H9 (cell line): ENCODE data around the gene CSMD2. TPM values are rescaled to one million over a fixed set of nuclear protein-coding genes. Genes with fewer than 3 reads are reported as not detected.

ENCODE experiments used
- DNase-seq: peaks from one replicate; pipeline ENCODE4 v3.0.0-alpha.2; 2017
- H2AFZ ChIP-seq: one replicate; pipeline ENCODE4 v1.6.1; 2013; ENCODE audit warnings: mild to moderate bottlenecking, low read length, control low read depth, moderate library complexity
- H2AK5ac ChIP-seq: 2 replicates; pipeline ENCODE4 v1.6.1; 2013; ENCODE audit warnings: low read length, control low read depth, mixed read lengths; ENCODE audit not compliant: insufficient read length
- H2BK120ac ChIP-seq: one replicate; pipeline ENCODE4 v1.6.1; 2013; ENCODE audit warnings: low read depth, mild to moderate bottlenecking, low read length, control low read depth, inconsistent platforms; ENCODE audit not compliant: poor library complexity, severe bottlenecking
- H2BK12ac ChIP-seq: 2 replicates; pipeline ENCODE4 v1.6.1; 2013; ENCODE audit warnings: low read length, control low read depth, mixed read lengths, low read depth; ENCODE audit not compliant: insufficient read length
- H2BK15ac ChIP-seq: 2 replicates; pipeline ENCODE4 v1.6.1; 2013; ENCODE audit warnings: low read depth, low read length, control low read depth
- H2BK20ac ChIP-seq: one replicate; pipeline ENCODE4 v1.6.1; 2013; ENCODE audit warnings: low read depth, mild to moderate bottlenecking, low read length, control low read depth, inconsistent platforms; ENCODE audit not compliant: poor library complexity, severe bottlenecking
- H2BK5ac ChIP-seq: 2 replicates; pipeline ENCODE4 v1.6.1; 2013; ENCODE audit warnings: low read length, control low read depth, mixed read lengths; ENCODE audit not compliant: insufficient read length
- H3K14ac ChIP-seq: 2 replicates; pipeline ENCODE4 v1.6.1; 2013; ENCODE audit warnings: low read length, control low read depth; ENCODE audit not compliant: insufficient read depth
- H3K18ac ChIP-seq: 2 replicates; pipeline ENCODE4 v1.6.1; 2013; ENCODE audit warnings: low read depth, mild to moderate bottlenecking, mixed read lengths, low read length, control low read depth; ENCODE audit not compliant: insufficient read length
- H3K23ac ChIP-seq: 2 replicates; pipeline ENCODE4 v1.6.1; 2013; ENCODE audit warnings: low read length, control low read depth, mixed read lengths, low read depth; ENCODE audit not compliant: insufficient read length
- H3K23me2 ChIP-seq: 2 replicates; pipeline ENCODE4 v1.6.1; 2013; ENCODE audit warnings: low read depth, mild to moderate bottlenecking, mixed read lengths, low read length, control low read depth; ENCODE audit not compliant: insufficient read length, poor library complexity, severe bottlenecking
- H3K27ac ChIP-seq: 2 replicates; pipeline ENCODE4 v1.5.1; 2013; ENCODE audit warnings: low read length, control low read depth, mixed read lengths, low read depth; ENCODE audit not compliant: insufficient read length
- H3K27me3 ChIP-seq: 2 replicates; pipeline ENCODE4 v1.6.1; 2013; ENCODE audit warnings: low read length, control low read depth, inconsistent platforms; ENCODE audit not compliant: insufficient read depth
- H3K4ac ChIP-seq: 2 replicates; pipeline ENCODE4 v1.6.1; 2013; ENCODE audit warnings: low read depth, mild to moderate bottlenecking, control low read depth, inconsistent platforms, low read length, moderate library complexity
- H3K4me1 ChIP-seq: 2 replicates; pipeline ENCODE4 v1.6.1; 2013; ENCODE audit warnings: low read length, control low read depth, inconsistent platforms; ENCODE audit not compliant: insufficient read depth
- H3K4me2 ChIP-seq: 2 replicates; pipeline ENCODE4 v1.6.1; 2013; ENCODE audit warnings: low read length, control low read depth, mixed read lengths; ENCODE audit not compliant: insufficient read length, insufficient read depth
- H3K56ac ChIP-seq: 2 replicates; pipeline ENCODE4 v1.6.1; 2013; ENCODE audit warnings: low read depth, mild to moderate bottlenecking, mixed read lengths, low read length, control low read depth; ENCODE audit not compliant: insufficient read length
- H3K79me1 ChIP-seq: 2 replicates; pipeline ENCODE4 v1.6.1; 2013; ENCODE audit warnings: low read depth, mild to moderate bottlenecking, moderate library complexity, low read length, control low read depth, inconsistent platforms; ENCODE audit not compliant: insufficient read depth, poor library complexity, severe bottlenecking
- H3K79me2 ChIP-seq: 2 replicates; pipeline ENCODE4 v1.6.1; 2013; ENCODE audit warnings: low read length, control low read depth, inconsistent platforms; ENCODE audit not compliant: insufficient read depth
- H3K9ac ChIP-seq: 2 replicates; pipeline ENCODE4 v1.6.1; 2013; ENCODE audit warnings: low read length, control low read depth, mixed read lengths; ENCODE audit not compliant: insufficient read length; ENCODE audit errors: extremely low read depth
- H3K9me3 ChIP-seq: one replicate; pipeline ENCODE4 v1.6.1; 2013; ENCODE audit warnings: low read depth, low read length, inconsistent platforms; ENCODE audit not compliant: control insufficient read depth
- H3T11ph ChIP-seq: one replicate; pipeline ENCODE4 v1.6.1; 2013; ENCODE audit warnings: mild to moderate bottlenecking, low read length, control low read depth, inconsistent platforms
- H4K20me1 ChIP-seq: one replicate; pipeline ENCODE4 v1.6.1; 2013; ENCODE audit not compliant: control insufficient read depth, insufficient read length, insufficient read depth
- H4K5ac ChIP-seq: 2 replicates; pipeline ENCODE4 v1.6.1; 2013; ENCODE audit warnings: low read depth, mild to moderate bottlenecking, mixed read lengths, low read length, control low read depth; ENCODE audit not compliant: insufficient read length
- H4K8ac ChIP-seq: replicated peaks from 2 replicates; pipeline ENCODE4 v1.6.1; 2013; ENCODE audit warnings: low read length, control low read depth, mixed read lengths, low read depth; ENCODE audit not compliant: insufficient read length
- H4K91ac ChIP-seq: 2 replicates; pipeline ENCODE4 v1.6.1; 2013; ENCODE audit warnings: low read depth, mild to moderate bottlenecking, moderate library complexity, mixed read lengths, low read length, control low read depth; ENCODE audit not compliant: insufficient read length
- H3K27ac Mint-ChIP-seq, 3 experiments: 2 replicates in 2 of 3; 3 replicates in 1 of 3; pipeline ENCODE4 v1.8.0; 2020 to 2021; ENCODE audit warnings: mixed read lengths in 3 of 3, mild to moderate bottlenecking in 1 of 3, moderate library complexity in 1 of 3
- H3K27me3 Mint-ChIP-seq: 2 replicates; pipeline ENCODE4 v1.8.0; 2021; ENCODE audit warnings: low read depth, mild to moderate bottlenecking, moderate library complexity, mixed read lengths
- H3K36me3 Mint-ChIP-seq, 3 experiments: 2 replicates in 2 of 3; 3 replicates in 1 of 3; pipeline ENCODE4 v1.8.0; 2020 to 2021; ENCODE audit warnings: low read depth in 3 of 3, mixed read lengths in 3 of 3; ENCODE audit not compliant: insufficient read depth in 1 of 3
- H3K4me1 Mint-ChIP-seq, 2 experiments: 2 replicates each; pipeline ENCODE4 v1.8.0; 2020; ENCODE audit warnings: mixed read lengths in 2 of 2
- H3K4me3 Mint-ChIP-seq, 2 experiments: 2 replicates in 1 of 2; 3 replicates in 1 of 2; pipeline ENCODE4 v1.8.0; 2020 to 2021; ENCODE audit warnings: mild to moderate bottlenecking in 2 of 2, mixed read lengths in 2 of 2, moderate library complexity in 1 of 2
- H3K9me3 Mint-ChIP-seq, 2 experiments: 2 replicates in 1 of 2; 3 replicates in 1 of 2; pipeline ENCODE4 v1.8.0; 2020; ENCODE audit warnings: mild to moderate bottlenecking in 2 of 2, mixed read lengths in 2 of 2, moderate library complexity in 1 of 2
- CTCF ChIP-seq: fragments of 200-600 bp; sonication (generic); conservative IDR thresholded peaks from 3 replicates; pipeline ENCODE4 v1.8.0; 2021; ENCODE audit warnings: antibody characterized with exemption, mild to moderate bottlenecking
- WGBS: extraction: QIAGEN DNeasy Blood & Tissue Kit; methylation state at CpG from one replicate; pipeline ENCODE4 v1.1.7; 2013; ENCODE audit warnings: missing lambda C conversion rate, low lambda C conversion rate, mixed read lengths; ENCODE audit not compliant: insufficient read length; ENCODE audit errors: extremely low coverage; 5-methylcytosine and 5-hydroxymethylcytosine counted together
- total RNA-seq: library from RNA; stranded (reverse); gene quantifications from 2 replicates; pipeline ENCODE4 v1.2.1, GENCODE V29; 2021

Gene CSMD2
- total RNA-seq, 1 experiment from 2014 or later = 6.4 TPM

- Histone ChIP-seq H2AFZ (no peak overlapping the region), H3K79me2 (no peaks in the 10 kb centered on the region), H3K4me1 (no peaks in the 10 kb centered on the region), H3K14ac (no peak overlapping the region), H3T11ph (no peak overlapping the region), H2BK5ac (no peak overlapping the region), H3K4me2 (no peak overlapping the region), H3K27me3 (no peaks in the 10 kb centered on the region), H3K23me2 (no peaks in the 10 kb centered on the region), H3K4ac (no peak overlapping the region), H4K91ac (no peak overlapping the region), H2AK5ac (no peak overlapping the region), H2BK12ac (no peak overlapping the region), H3K9ac (no peak overlapping the region), H4K20me1 (no peaks in the 10 kb centered on the region), H2BK15ac (no peak overlapping the region), H2BK20ac (no peak overlapping the region), H3K23ac (no peak overlapping the region), H3K9me3 (no peaks in the 10 kb centered on the region), H4K8ac (no peak overlapping the region), H3K18ac (no peak overlapping the region), H2BK120ac (no peak overlapping the region), H4K5ac (no peak overlapping the region), H3K27ac (no peak overlapping the region), H3K56ac (no peak overlapping the region), H3K79me1 (no peaks in the 10 kb centered on the region)
- peaks cover 7 to 21% (median 19%) of the 10 kb centered on the region in 3 experiments; a peak in 6 of 7 replicates for H3K36me3 Mint-ChIP-seq
- DNase-seq = no peak
- no peaks in the 10 kb centered on the region for H3K27me3 Mint-ChIP-seq
- peaks cover 0 to 6% of the 10 kb centered on the region in 2 experiments; a peak in 4 of 5 replicates for H3K9me3 Mint-ChIP-seq
- no peak overlapping the region for H3K4me3 Mint-ChIP-seq
- H3K4me1 Mint-ChIP-seq = peaks cover 9% of the 10 kb centered on the region in 2 experiments
- TF ChIP-seq CTCF = no peak
- WGBS = no CpG with 5 or more reads among the region's 3 CpGs
- no peak overlapping the region for H3K27ac Mint-ChIP-seq
These were observed 359.0 kb downstream of the CSMD2 start for GRCh38 chr1:33805988-33806387.
